ENCODE measurements around the gene SEPTIN5. TPM values are rescaled to one million over a fixed set of nuclear protein-coding genes. Genes with fewer than 3 reads are reported as not detected.
A peak's percentile ranks its signal among the peaks of the same experiment; 100 is the strongest.

Gene SEPTIN5
- total and polyA plus RNA-seq, 2 experiments from 2014 or later: 4.3 to 17.2 TPM

- Mint-ChIP-seq H3K36me3 (ENCODE audit: low read depth) (peaks cover 5% of the 10 kb centered on the region; the same call in 1 of the 3 replicates), H3K9me3 (peaks cover 3% of the 10 kb centered on the region; the same call in 2 of the 3 replicates), H3K27me3 (ENCODE audit: insufficient read depth, low read depth, poor library complexity) (peaks cover 86% of the 10 kb centered on the region), H3K4me3 (no peak overlapping the region; the same call in 2 of the 3 replicates), H3K4me1 (peaks cover 40% of the 10 kb centered on the region), H3K27ac (no peak overlapping the region)
- H2AFZ ChIP-seq: no peak overlapping the region
- peaks cover 4% of the 10 kb centered on the region; the same call in 1 of the 2 replicates for H4K20me1 ChIP-seq (replicated peaks; ENCODE audit: insufficient read depth)
- peaks cover 95% of the 10 kb centered on the region for H3K27me3 ChIP-seq (ENCODE audit: insufficient read depth)
- no peak for ATAC-seq
- H3F3A ChIP-seq (replicated peaks; ENCODE audit: low read depth): peaks cover 18% of the 10 kb centered on the region
- H3K4me1 ChIP-seq (ENCODE audit: insufficient read depth): peaks cover 44% of the 10 kb centered on the region
- no peak for TF ChIP-seq NANOG (IDR thresholded peaks at IDR 0.05; ENCODE audit: borderline replicate concordance)
- TF ChIP-seq EZH2 (IDR thresholded peaks at IDR 0.05; ENCODE audit: low read depth, unreplicated experiment): peak; percentile 62
- DNase-seq (ENCODE audit: low spot score): peak; percentile 31
- H3K27ac ChIP-seq (ENCODE audit: low read depth): no peak overlapping the region
- peak overlapping the region; percentile 77 for H3K4me2 ChIP-seq
- H3K9me2 ChIP-seq (ENCODE audit: insufficient read depth): no peaks in the 10 kb centered on the region
- no peaks in the 10 kb centered on the region for H3K36me3 ChIP-seq (ENCODE audit: insufficient read depth)
- H3K4me3 ChIP-seq: peak overlapping the region; percentile 43; the same call in 1 of the 2 replicates
- H3K79me2 ChIP-seq (replicated peaks; ENCODE audit: insufficient read depth): no peaks in the 10 kb centered on the region
These were observed 49.9 kb downstream of the SEPTIN5 start for GRCh38 chr22:19764299-19764593.

DNA sequence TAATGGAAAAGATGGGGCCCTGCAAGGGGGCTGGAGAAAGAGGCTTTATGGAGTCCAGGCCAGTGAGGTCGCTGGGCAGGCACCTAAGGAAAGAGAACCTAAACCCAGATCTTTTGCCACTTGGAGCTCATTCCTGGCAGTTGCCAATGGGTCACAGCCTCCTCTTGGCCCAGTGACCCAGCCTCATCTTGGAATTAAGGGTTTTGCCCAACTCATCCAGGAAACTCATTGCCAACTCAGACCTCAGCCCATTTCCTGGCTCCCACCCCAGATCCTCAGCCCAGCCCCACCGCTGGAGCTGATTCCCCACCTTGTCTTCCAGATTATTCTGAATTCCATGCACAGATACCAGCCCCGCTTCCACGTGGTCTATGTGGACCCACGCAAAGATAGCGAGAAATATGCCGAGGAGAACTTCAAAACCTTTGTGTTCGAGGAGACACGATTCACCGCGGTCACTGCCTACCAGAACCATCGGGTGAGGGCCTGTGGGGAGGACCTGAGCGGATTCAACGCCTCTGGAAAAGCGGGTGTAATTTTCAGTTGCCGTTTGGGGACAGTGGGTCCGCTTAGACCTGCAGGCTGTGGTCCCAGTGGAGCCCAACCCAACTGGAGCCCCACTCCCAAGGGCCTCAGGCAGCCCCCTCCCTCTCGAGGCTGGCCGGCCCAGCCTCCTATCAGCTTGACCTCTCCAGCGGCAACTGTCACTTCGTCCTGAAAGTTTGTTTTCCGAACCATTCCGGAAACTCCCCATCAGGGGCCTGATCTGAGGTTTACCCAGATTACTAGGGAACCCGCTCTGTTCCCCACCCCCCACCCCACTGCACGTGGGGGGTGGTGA lies 50.6 kb downstream of the SEPTIN5 start:
- peaks cover 3% of the 10 kb centered on the region; the same call in 2 of the 3 replicates for H3K9me3 Mint-ChIP-seq
- Histone ChIP-seq H3K79me2 (replicated peaks; ENCODE audit: insufficient read depth) (no peaks in the 10 kb centered on the region), H4K20me1 (replicated peaks; ENCODE audit: insufficient read depth) (peaks cover 2% of the 10 kb centered on the region; the same call in 1 of the 2 replicates), H3K9me2 (ENCODE audit: insufficient read depth) (no peaks in the 10 kb centered on the region), H3K36me3 (ENCODE audit: insufficient read depth) (no peaks in the 10 kb centered on the region), H3K4me2 (peak overlapping the region; percentile 77), H3F3A (replicated peaks; ENCODE audit: low read depth) (peaks cover 17% of the 10 kb centered on the region), H2AFZ (no peak overlapping the region), H3K4me3 (peak overlapping the region; percentile 44; the same call in 1 of the 2 replicates), H3K4me1 (ENCODE audit: insufficient read depth) (peaks cover 42% of the 10 kb centered on the region), H3K27me3 (ENCODE audit: insufficient read depth) (peaks cover 95% of the 10 kb centered on the region), H3K27ac (ENCODE audit: low read depth) (no peak overlapping the region)
- H3K27me3 Mint-ChIP-seq (ENCODE audit: insufficient read depth, low read depth, poor library complexity): peaks cover 86% of the 10 kb centered on the region
- ATAC-seq: no peak
- peaks cover 5% of the 10 kb centered on the region; the same call in 1 of the 3 replicates for H3K36me3 Mint-ChIP-seq (ENCODE audit: low read depth)
- peak; percentile 66 for DNase-seq (ENCODE audit: low spot score)
- H3K4me1 Mint-ChIP-seq: peaks cover 35% of the 10 kb centered on the region
- TF ChIP-seq STAT1 (IDR thresholded peaks at IDR 0.05; ENCODE audit: unreplicated experiment) (no peak), EZH2 (IDR thresholded peaks at IDR 0.05; ENCODE audit: low read depth, unreplicated experiment) (peak; percentile 78), ETS1 (IDR thresholded peaks at IDR 0.05) (no peak)
- H3K27ac Mint-ChIP-seq: no peak overlapping the region
- peak overlapping the region; percentile 48; the same call in 2 of the 3 replicates for H3K4me3 Mint-ChIP-seq

DNA sequence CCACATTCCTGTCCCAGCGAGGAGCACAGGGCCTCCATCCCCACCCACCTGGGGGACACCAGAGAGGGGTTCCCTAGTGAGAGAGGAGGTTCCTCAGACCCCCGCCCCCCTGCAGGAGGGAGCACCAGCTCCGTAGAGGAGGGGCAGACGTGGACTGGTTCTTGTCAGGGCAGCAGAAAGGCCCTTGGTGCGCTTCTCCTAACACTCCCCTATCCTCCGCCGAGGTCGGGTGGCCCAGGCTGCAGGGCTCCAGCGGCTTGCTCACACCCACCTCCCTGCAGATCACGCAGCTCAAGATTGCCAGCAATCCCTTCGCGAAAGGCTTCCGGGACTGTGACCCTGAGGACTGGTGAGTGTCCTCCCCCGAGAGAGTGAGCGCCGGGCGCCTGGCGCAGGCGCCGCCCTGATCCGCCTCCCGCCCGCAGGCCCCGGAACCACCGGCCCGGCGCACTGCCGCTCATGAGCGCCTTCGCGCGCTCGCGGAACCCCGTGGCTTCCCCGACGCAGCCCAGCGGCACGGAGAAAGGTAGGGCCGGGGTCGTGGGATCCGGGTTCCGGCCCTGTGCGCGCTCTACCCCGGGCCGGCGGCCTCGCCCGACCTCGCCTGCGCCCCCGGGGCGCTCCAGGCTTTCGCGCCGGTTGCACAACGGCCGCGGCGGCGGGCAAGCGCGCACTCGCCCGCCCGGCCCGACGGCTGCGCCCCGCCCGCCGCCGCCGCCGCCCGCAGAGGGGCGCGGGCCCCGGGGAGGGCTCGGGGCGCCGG lies 51.4 kb downstream of the SEPTIN5 start:
- TF ChIP-seq STAT1 (IDR thresholded peaks at IDR 0.05; ENCODE audit: unreplicated experiment) (no peak), EZH2phosphoT487 (IDR thresholded peaks at IDR 0.05; ENCODE audit: unreplicated experiment) (no peak), EZH2 (IDR thresholded peaks at IDR 0.05; ENCODE audit: low read depth, unreplicated experiment) (peak; percentile 95)
- Mint-ChIP-seq H3K4me1 (peaks cover 30% of the 10 kb centered on the region), H3K27ac (no peak overlapping the region), H3K36me3 (ENCODE audit: low read depth) (no peaks in the 10 kb centered on the region), H3K27me3 (ENCODE audit: insufficient read depth, low read depth, poor library complexity) (peaks cover 88% of the 10 kb centered on the region), H3K9me3 (peaks cover 3% of the 10 kb centered on the region; the same call in 1 of the 3 replicates), H3K4me3 (peak overlapping the region; percentile 64)
- Histone ChIP-seq H3K4me3 (peak overlapping the region; percentile 44; the same call in 1 of the 2 replicates), H3K4me2 (peak overlapping the region; percentile 77), H3K27ac (ENCODE audit: low read depth) (no peak overlapping the region), H4K20me1 (replicated peaks; ENCODE audit: insufficient read depth) (no peaks in the 10 kb centered on the region; the same call in 1 of the 2 replicates), H3K27me3 (ENCODE audit: insufficient read depth) (peaks cover 98% of the 10 kb centered on the region), H3K9me2 (ENCODE audit: insufficient read depth) (no peaks in the 10 kb centered on the region), H3F3A (replicated peaks; ENCODE audit: low read depth) (peaks cover 14% of the 10 kb centered on the region), H2AFZ (peak overlapping the region; percentile 47; the same call in 1 of the 2 replicates), H3K4me1 (ENCODE audit: insufficient read depth) (peaks cover 37% of the 10 kb centered on the region), H3K79me2 (replicated peaks; ENCODE audit: insufficient read depth) (no peaks in the 10 kb centered on the region), H3K36me3 (ENCODE audit: insufficient read depth) (no peaks in the 10 kb centered on the region)
- DNase-seq (ENCODE audit: low spot score): peak; percentile 72
- peak; percentile 7 for ATAC-seq
